Caco-2 (cell line): ENCODE data around the gene FOXN4. TPM values are rescaled to one million over a fixed set of nuclear protein-coding genes. Genes with fewer than 3 reads are reported as not detected.

Source experiments
- BruUV-seq: library from RNA; stranded (reverse); fragments of 400-500 nt; replicated peaks from 2 replicates; lab custom pipeline; 2021; lab: Mats Ljungman, UMichigan
- CTCF ChIA-PET: fragments of 300-600 bp; sonication (Branson Sonifier 250); formaldehyde crosslinking; loops from one replicate; lab custom pipeline; 2022; ENCODE audit warnings: antibody characterized with exemption; lab: Charles Lee
- POLR2A ChIA-PET: fragments of 300-600 bp; sonication (Branson Sonifier 250); formaldehyde crosslinking; loops from one replicate; lab custom pipeline; 2022; ENCODE audit warnings: antibody characterized with exemption; lab: Charles Lee
- DNase-seq, 2 experiments: peaks; one replicate each; pipeline versions ENCODE4 v3.0.0 to v3.0.0-alpha.2; 2020 to 2022
- H3K27me3 ChIP-seq: replicated peaks from 2 replicates; pipeline ENCODE4 v1.6.0; 2011; ENCODE audit warnings: low read length; ENCODE audit not compliant: control insufficient read depth, insufficient read depth
- H3K36me3 ChIP-seq: 2 replicates; pipeline ENCODE4 v1.5.1; 2011; ENCODE audit warnings: low read length; ENCODE audit not compliant: control insufficient read depth, insufficient read depth
- H3K4me1 ChIP-seq: fragments of 250-450 bp; sonication (Bioruptor Pico); 2 replicates; pipeline ENCODE4 v1.5.1; 2020; ENCODE audit warnings: mild to moderate bottlenecking
- H3K4me3 ChIP-seq: 2 replicates; pipeline ENCODE4 v1.5.1; 2011; ENCODE audit warnings: low read depth, mild to moderate bottlenecking, control low read depth, low read length
- H3K9me3 ChIP-seq: fragments of 250-450 bp; sonication (Bioruptor Pico); 2 replicates; pipeline ENCODE4 v1.5.1; 2020; ENCODE audit warnings: mild to moderate bottlenecking, moderate library complexity
- H3K27ac Mint-ChIP-seq: one replicate; pipeline ENCODE4 v1.8.0; 2022; ENCODE audit warnings: mixed read lengths; ENCODE audit not compliant: unreplicated experiment
- H3K27me3 Mint-ChIP-seq: one replicate; pipeline ENCODE4 v1.8.0; 2022; ENCODE audit warnings: mixed read lengths; ENCODE audit not compliant: insufficient read depth, unreplicated experiment
- H3K36me3 Mint-ChIP-seq: one replicate; pipeline ENCODE4 v1.8.0; 2022; ENCODE audit warnings: mild to moderate bottlenecking, mixed read lengths; ENCODE audit not compliant: insufficient read depth, unreplicated experiment
- H3K4me1 Mint-ChIP-seq: one replicate; pipeline ENCODE4 v1.8.0; 2022; ENCODE audit warnings: low read depth, mixed read lengths; ENCODE audit not compliant: unreplicated experiment
- H3K4me3 Mint-ChIP-seq: one replicate; pipeline ENCODE4 v1.8.0; 2022; ENCODE audit warnings: mild to moderate bottlenecking, moderate library complexity, mixed read lengths; ENCODE audit not compliant: unreplicated experiment
- H3K9me3 Mint-ChIP-seq: one replicate; pipeline ENCODE4 v1.8.0; 2022; ENCODE audit warnings: mixed read lengths; ENCODE audit not compliant: unreplicated experiment
- CTCF ChIP-seq, 2 experiments: fragments of 200-600 bp in 1 of 2; IDR thresholded peaks; 1 replicate in 1 of 2; 2 replicates in 1 of 2; pipeline versions ENCODE4 v1.5.1 to v1.8.0; 2011 to 2022; ENCODE audit warnings: antibody characterized with exemption in 1 of 2, control low read depth in 1 of 2, inconsistent platforms in 1 of 2, low read depth in 1 of 2, low read length in 1 of 2, mild to moderate bottlenecking in 1 of 2, moderate library complexity in 1 of 2; ENCODE audit not compliant: insufficient read depth in 1 of 2, severe bottlenecking in 1 of 2, unreplicated experiment in 1 of 2
- intact Hi-C: fragments of 100-400 bp; cut with micrococcal nuclease; formaldehyde crosslinking; loops from one replicate; pipeline ENCODE4 v1.10.0; 2022; ENCODE audit not compliant: unreplicated experiment
- total RNA-seq: library from RNA; stranded (reverse); gene quantifications from 2 replicates; pipeline ENCODE4 v1.2.3, GENCODE V29; 2022

The FOXN4 gene
- total RNA-seq, 1 experiment from 2014 or later = 0.95 TPM

- H3K36me3 ChIP-seq = no peaks in the 10 kb centered on the region
- no peaks in the 10 kb centered on the region for H3K27me3 Mint-ChIP-seq
- BruUV-seq = no TSS peak
- H3K36me3 Mint-ChIP-seq = no peaks in the 10 kb centered on the region
- TF ChIP-seq CTCF (IDR thresholded peaks at IDR 0.05; ENCODE audit: insufficient read depth in 1 of 2, low read depth in 1 of 2, low read length in 1 of 2, severe bottlenecking in 1 of 2, unreplicated experiment in 1 of 2) = peak in 1 of 2 experiments; percentile 12
- POLR2A ChIA-PET = no interaction called here
- H3K27ac Mint-ChIP-seq = peak overlapping the region; percentile 45
- no peak overlapping the region for H3K4me3 Mint-ChIP-seq
- CTCF ChIA-PET = interaction anchor here (0.9 to 1.9 kb wide), 4 partner anchors 14 to 116 kb away, joined by 3 to 8 read pairs (median 6); no protein-coding TSS in a partner anchor
- H3K4me1 ChIP-seq = peaks cover 15% of the 10 kb centered on the region
- no peak overlapping the region for H3K4me3 ChIP-seq
- intact Hi-C loops = loop anchor here (2.0 kb wide), 1 partner anchor 33 kb away; no protein-coding TSS in a partner anchor
- DNase-seq = peak in 1 of 2 experiments; percentile 70
- H3K9me3 ChIP-seq = no peaks in the 10 kb centered on the region
- no peaks in the 10 kb centered on the region for H3K9me3 Mint-ChIP-seq
- peaks cover 15% of the 10 kb centered on the region for H3K4me1 Mint-ChIP-seq
- no peaks in the 10 kb centered on the region for H3K27me3 ChIP-seq
Measured at GRCh38 chr12:109277899-109278762, 31.0 kb downstream of the FOXN4 start.

GRCh38 chr12:109277255-109277898 lies 31.7 kb downstream of the FOXN4 start:
- DNase-seq = no peak
- peaks cover 15% of the 10 kb centered on the region for H3K4me1 ChIP-seq

More at GRCh38 chr12:109277255-109277898, 31.7 kb downstream of the FOXN4 start:
- Histone ChIP-seq H3K4me3 (no peak overlapping the region), H3K36me3 (no peaks in the 10 kb centered on the region), H3K9me3 (no peaks in the 10 kb centered on the region), H3K27me3 (no peaks in the 10 kb centered on the region)
- H3K4me1 Mint-ChIP-seq = peaks cover 15% of the 10 kb centered on the region
- no peaks in the 10 kb centered on the region for H3K27me3 Mint-ChIP-seq
- no peak overlapping the region for H3K4me3 Mint-ChIP-seq
- POLR2A ChIA-PET = no interaction called here
- H3K9me3 Mint-ChIP-seq = no peaks in the 10 kb centered on the region
- H3K27ac Mint-ChIP-seq = peak overlapping the region; percentile 45
- intact Hi-C loops = no loop called here
- CTCF ChIA-PET = interaction anchor here (0.9 to 1.9 kb wide), 4 partner anchors 13 to 116 kb away, joined by 3 to 8 read pairs (median 6); no protein-coding TSS in a partner anchor
- no peaks in the 10 kb centered on the region for H3K36me3 Mint-ChIP-seq
- TF ChIP-seq CTCF (IDR thresholded peaks at IDR 0.05; ENCODE audit: insufficient read depth in 1 of 2, low read depth in 1 of 2, low read length in 1 of 2, severe bottlenecking in 1 of 2, unreplicated experiment in 1 of 2) = no peak
- no TSS peak for BruUV-seq
